Activated CD4-positive, alpha-beta T cell treated with anti-CD3 and anti-CD28 coated beads for 1 hour (primary cell): ENCODE data around the gene FCRL3.
"Not testable (repeated sequence)": the region's sequence is repeated elsewhere in the genome, so short reads cannot be mapped to it uniquely, and the experiment has no call there.

Source experiments
- DNase-seq: peaks from one replicate; pipeline ENCODE4 v3.0.0-alpha.2; 2020

FCRL3 gene

GRCh38 chr1:157700732-157701131 lies at the start of gene FCRL3:
FCRL3 (minus strand) TSS chr1:157700769; CDS start chr1:157700489, 280 bp downstream.
- no peak for DNase-seq

- DNase-seq, result no peak
These were observed 47.8 kb upstream of the FCRL3 start for GRCh38 chr1:157748262-157748817.

GRCh38 chr1:157739229-157739901 lies 38.8 kb upstream of the FCRL3 start:
- no peak for DNase-seq

- not testable (repeated sequence) for DNase-seq
These were observed 35.4 kb upstream of the FCRL3 start for GRCh38 chr1:157735991-157736390.

- no peak for DNase-seq
These were observed 33.8 kb upstream of the FCRL3 start for GRCh38 chr1:157734321-157734720.

GRCh38 chr1:157732755-157733154 lies 32.2 kb upstream of the FCRL3 start:
- DNase-seq, result no peak

GRCh38 chr1:157725221-157725577 lies 24.6 kb upstream of the FCRL3 start:
- DNase-seq, result no peak

- DNase-seq, result no peak
These were observed 24.1 kb upstream of the FCRL3 start for GRCh38 chr1:157724537-157725220.

GRCh38 chr1:157723157-157723556 lies 22.6 kb upstream of the FCRL3 start:
- no peak for DNase-seq

- no peak for DNase-seq
These were observed 21.4 kb upstream of the FCRL3 start for GRCh38 chr1:157721985-157722384.

- no peak for DNase-seq
These were observed 15.2 kb upstream of the FCRL3 start for GRCh38 chr1:157715736-157716135.

GRCh38 chr1:157711802-157712201 lies 11.2 kb upstream of the FCRL3 start:
- no peak for DNase-seq

GRCh38 chr1:157704878-157705277 lies 4.3 kb upstream of the FCRL3 start:
- no peak for DNase-seq

GRCh38 chr1:157703981-157704380 lies 3.4 kb upstream of the FCRL3 start:
- DNase-seq, result no peak

- no peak for DNase-seq
These were observed 1.8 kb upstream of the FCRL3 start for GRCh38 chr1:157702308-157702825.

- no peak for DNase-seq
These were observed 264 bp downstream of the FCRL3 start for GRCh38 chr1:157700305-157700704.

- DNase-seq, result no peak
These were observed 2.6 kb downstream of the FCRL3 start for GRCh38 chr1:157697781-157698569.

GRCh38 chr1:157696966-157697628 lies 3.5 kb downstream of the FCRL3 start:
- DNase-seq, result no peak

GRCh38 chr1:157695417-157695816 lies 5.2 kb downstream of the FCRL3 start:
- DNase-seq, result no peak

GRCh38 chr1:157691285-157691920 lies 9.2 kb downstream of the FCRL3 start:
- no peak for DNase-seq

GRCh38 chr1:157682710-157683437 lies 17.7 kb downstream of the FCRL3 start:
- no peak for DNase-seq

- no peak for DNase-seq
These were observed 21.8 kb downstream of the FCRL3 start for GRCh38 chr1:157678721-157679120.
